GM18505 (cell line): ENCODE measurements around the gene DDR2.

Experiments
- ATAC-seq: cut with Tn5 transposase; IDR thresholded peaks from one replicate; pipeline ENCODE4 v1.9.1; 2021; ENCODE audit not compliant: unreplicated experiment
- POLR2A ChIP-seq: IDR thresholded peaks from 4 replicates; pipeline ENCODE4 v1.6.1; 2011; ENCODE audit warnings: borderline replicate concordance; ENCODE audit not compliant: insufficient read depth, insufficient read length; ENCODE audit errors: extremely low read depth

The DDR2 gene

DNA sequence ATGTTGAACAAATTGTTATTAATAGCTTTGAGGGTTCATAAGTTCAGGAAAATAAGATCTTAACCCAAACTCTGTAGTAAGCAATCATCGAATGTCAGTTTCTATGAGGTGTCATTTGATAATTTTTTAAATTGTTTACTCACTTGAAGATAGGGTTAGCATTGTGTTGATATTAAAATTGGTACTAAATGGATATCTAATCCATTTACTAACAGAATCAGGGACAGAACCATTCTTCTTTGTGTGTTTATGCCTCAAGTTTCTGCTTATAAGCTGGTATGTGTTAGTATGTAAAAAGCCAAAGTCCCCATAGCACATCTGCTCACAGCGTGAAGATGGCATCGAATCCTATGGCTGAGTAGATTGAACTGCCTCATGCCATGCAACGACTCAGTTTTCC is 13.4 kb downstream of the DDR2 start:
- no peak for ATAC-seq
- TF ChIP-seq POLR2A: no peak

DNA sequence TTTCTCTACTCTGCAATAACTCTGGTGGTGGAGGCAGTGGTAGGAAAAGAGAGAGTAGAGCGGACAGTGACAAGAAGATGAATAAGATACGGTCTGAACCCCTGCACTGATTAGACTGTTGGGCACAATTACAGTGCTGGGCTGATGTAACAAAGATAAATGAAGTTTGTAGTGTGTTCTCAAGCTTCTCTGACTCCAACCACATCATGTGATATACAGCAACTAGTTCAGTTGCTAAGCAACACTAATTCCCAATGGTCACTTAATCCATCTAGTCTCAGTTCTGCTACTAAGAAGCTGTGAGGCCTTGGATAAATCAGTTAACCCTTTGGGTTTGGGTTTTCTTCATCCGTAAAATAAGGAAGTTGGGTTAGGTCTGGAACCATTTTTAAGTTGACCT is 17.3 kb downstream of the DDR2 start:
- no peak for ATAC-seq
- TF ChIP-seq POLR2A: no peak

DNA sequence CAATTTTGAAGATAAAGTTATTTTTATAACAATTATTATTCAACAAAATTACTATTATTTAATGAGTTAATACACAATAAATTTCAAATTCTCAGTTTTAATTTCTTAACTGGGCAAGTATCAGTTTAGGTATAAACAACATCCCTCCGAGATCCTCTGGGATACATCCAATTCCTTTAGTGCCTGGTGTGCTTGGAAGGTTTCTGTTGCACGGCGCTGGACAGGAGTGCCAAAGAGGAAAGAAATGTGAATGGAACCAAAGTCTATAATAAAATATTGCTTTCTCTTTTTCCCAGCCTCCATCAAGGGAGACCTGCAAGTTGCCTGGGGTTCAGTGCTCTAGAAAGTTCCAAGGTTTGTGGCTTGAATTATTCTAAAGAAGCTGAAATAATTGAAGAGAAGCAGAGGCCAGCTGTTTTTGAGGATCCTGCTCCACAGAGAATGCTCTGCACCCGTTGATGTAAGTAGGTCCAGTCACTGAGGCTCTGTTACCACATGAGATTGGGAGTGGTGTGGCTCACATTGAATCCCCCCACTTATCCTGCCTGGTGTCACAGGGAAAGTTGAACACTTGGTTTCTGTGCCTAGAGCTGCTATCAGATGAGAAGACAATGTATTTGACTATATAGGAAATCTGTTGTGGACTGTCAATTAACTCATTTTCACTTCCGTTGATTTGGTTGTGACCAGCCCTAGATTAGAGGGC is 22.8 kb downstream of the DDR2 start:
- no peak for ATAC-seq
- no peak for TF ChIP-seq POLR2A

DNA sequence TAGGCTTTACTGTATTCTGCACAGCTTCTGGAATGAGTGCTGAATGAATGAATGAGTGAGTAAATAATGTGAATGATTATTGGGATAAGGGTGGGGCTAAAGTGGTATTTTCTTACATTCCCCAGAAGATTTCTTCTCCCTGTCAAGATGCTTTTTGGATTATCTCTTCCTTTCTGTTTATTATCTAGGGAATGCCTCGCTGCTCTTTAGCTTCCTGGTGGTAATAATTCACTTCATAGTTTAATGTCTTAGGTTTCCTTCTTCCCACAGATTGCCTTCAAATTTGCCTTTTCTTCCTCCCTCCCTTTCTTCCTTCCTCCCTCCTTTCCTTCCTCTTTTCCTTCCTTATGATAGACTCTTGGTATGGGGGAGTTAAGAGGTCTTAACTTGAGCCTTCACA is 24.0 kb downstream of the DDR2 start:
- ATAC-seq: no peak

DNA sequence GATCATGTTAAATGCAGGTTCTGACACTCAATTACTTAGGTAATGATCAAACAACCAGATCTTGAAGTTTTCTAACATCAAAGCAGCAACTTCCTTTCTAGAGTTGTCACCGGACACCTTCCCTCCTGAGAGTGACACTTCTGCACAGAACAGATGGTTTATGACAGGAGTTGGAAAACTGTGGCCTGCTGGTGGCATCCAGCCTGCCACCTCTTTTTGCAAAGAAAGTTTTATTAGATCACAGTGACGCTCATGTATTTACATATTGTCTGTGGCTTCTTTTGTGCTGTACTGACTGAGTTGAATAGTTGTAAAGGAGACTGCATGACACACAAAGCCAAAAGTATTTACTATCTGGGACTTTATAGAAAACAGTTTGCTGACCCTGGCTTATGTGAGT is 28.3 kb downstream of the DDR2 start:
- TF ChIP-seq POLR2A: no peak
- no peak for ATAC-seq

More for the DNA sequence above, 24.0 kb downstream of the DDR2 start:
- no peak for TF ChIP-seq POLR2A

DNA sequence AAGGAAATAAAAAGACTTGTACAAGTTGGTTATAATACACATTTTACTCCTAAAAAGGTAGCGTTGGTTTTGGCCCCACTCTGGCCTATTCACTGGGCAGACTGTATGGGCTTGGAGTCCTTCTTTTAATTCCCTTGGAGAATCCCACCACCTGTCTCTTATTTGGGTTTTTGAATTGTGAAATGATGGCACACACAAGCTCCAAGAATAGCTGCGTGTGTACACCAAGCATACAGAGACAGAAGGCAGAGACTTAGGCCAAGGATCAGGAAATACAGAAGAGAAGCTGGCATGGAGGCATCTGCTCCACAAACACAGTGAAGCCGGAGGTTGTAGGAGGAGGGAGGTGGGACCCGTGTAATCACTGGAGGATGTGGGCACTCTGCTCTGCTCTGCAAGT is 29.1 kb downstream of the DDR2 start:
- TF ChIP-seq POLR2A: no peak
- no peak for ATAC-seq

DNA sequence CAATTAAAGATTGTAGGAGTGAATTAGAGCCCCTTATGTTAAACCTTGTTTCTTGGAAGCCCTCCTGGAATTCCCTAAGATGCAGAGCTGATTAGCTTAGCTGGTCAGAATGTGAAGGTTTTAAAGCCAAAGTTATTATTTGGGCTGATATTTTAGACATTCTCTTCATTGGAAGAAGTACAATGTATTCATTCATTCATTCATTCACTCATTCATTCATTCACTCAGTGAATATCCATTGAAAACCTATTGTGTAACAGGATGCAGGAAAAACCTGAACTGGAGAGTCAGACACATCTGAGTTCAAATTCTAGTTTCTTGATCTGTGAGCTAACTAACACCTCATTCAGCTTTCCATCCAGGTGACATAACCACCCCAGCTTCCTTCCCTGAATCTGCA is 29.7 kb downstream of the DDR2 start:
- ATAC-seq: no peak
- TF ChIP-seq POLR2A: no peak

DNA sequence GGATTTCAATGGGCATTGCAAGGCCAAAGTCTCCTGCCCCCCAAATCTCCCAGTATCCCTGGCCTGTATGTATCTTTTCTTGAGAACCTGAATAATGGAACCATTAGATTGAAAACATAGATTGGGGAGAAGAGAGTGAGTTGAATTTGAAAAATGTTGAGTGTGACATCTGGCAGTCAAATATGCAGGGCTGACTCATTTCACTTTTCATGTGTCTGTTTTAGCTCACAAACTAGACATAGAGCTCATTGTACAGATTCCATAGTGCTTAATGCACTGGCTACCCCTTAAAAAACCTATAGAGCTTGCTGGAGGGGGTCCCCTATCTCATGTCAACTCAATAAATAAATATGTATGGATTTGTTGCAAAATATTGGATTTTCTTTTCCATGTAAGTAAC is 30.8 kb downstream of the DDR2 start:
- ATAC-seq: no peak
- no peak for TF ChIP-seq POLR2A

DNA sequence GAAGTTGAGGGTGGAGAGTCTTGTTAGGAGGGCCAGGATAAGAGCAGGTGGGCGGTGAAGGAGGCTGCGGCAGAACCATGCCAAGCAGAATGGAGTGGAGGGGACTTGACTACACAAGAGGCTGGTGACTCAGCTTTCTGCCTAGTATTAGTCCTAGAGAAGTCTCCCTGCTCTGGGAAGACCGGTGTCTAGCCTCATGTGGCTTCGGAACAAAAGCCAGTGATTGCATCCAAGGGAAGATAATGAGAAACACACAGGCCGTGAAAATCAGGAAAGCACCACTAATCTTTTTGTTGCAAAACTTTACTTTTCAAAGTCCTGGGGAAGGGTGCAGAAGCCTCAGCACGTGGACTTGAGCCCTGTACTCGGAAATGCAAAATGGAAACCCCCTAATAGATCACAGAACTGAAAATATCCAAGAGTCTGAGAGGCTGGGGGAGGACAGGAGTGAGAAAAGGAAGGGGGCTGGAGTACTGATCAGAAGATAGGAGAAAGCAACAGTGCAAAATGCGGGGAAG is 31.4 kb downstream of the DDR2 start:
- TF ChIP-seq POLR2A: no peak
- ATAC-seq: no peak

DNA sequence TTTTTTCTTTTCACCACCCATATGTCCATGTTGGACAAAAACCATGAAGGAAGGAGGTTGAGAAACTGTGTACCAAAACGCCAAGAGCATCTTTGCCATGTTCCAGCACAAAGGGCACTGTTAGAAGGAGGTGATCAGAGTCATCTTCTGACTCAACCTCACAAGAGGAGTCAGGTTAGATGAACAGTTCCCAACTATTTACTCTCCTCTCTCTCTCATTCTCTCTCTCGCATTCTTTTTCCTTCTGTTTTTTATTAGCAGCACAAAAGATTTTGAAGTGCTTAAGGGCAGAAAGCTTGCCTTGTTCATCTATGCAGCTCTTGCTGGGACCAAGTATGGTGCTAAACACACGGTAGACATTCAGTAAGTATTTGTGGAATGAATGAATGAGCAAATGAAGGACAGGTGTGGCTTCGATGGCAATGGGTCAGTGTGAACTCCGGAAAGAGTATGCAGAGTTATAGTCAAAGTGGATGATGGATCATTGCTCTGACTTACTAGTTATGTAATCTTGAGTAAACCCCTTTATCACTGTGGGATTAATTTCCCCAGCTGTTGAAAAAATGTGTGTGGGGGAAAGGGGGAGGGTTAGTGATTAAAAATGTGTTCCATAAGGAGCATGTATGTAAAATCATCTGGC is 33.9 kb downstream of the DDR2 start:
- no peak for ATAC-seq
- no peak for TF ChIP-seq POLR2A

DNA sequence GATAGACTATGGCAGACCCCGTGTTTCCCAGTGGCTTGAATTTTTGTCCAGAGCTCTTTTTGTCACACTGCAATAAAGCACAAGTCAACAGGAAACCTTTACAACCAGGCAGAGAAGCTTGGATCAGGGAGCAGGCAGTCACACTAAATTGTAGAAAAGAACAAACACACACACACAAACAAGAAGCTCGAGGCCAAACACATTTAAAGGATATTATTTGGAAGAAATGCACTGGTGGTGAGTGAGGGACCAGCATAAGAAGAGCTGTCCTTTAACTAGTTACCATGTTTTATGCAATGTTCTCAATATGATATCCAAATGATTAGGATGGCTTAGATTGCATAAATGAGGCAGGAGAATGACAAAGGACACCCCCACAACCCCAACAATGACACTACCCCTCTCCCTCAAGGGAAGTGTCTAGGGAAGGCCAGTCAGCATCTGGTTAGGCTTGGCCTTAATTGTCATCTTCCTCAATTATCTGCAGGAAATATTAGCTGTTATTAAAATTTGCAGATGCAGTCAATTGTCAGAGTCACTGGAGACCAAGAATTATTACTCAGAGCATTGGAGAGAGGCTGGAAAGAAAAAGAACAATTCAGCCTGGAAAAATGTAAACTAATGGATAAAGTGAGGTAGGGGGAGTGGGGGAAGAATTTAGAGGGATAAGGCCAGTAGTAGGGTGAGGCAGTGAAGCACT is 35.3 kb downstream of the DDR2 start:
- no peak for TF ChIP-seq POLR2A
- no peak for ATAC-seq

DNA sequence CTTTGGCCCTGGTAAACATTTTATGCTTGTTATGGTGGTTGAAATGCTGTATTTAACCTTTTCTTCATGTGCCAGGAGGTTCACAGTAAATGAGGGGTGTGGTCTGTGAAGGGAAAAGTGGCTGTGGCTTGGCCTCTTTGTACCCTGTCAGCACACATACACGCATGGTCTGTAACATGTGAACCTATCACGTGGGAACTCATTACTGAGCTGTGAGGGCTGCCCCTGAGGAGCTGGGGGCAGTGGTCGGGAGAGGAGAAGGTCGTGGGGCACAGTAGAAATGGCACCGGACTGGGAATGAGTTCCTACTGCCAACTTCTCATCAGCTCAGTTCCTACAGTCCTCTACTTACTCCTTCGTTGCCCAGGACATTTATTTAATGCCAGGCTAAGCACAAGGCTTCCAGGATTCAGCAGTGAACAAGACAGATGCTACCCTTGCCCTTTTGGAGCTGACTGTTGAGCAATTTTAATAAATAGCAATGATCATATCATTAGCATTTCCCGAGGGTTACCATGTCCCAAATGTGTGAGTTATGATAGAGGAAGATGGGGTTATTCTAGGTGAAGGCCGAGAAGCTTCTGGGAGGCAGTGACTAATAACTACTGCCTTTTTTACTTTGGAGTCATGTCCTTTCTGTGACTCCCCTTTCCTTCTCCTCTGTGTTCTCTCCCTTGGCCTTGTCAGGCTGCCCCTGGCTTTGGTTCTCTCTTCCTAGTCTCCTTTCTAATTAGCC is 38.8 kb downstream of the DDR2 start:
- ATAC-seq: no peak
- no peak for TF ChIP-seq POLR2A
